ENCODE measurements around the gene UQCC2. TPM values are rescaled to one million over a fixed set of nuclear protein-coding genes. Genes with fewer than 3 reads are reported as not detected.

The UQCC2 gene
- total RNA-seq, 2 experiments from 2014 or later: 64.9 to 85.3 TPM

DNA sequence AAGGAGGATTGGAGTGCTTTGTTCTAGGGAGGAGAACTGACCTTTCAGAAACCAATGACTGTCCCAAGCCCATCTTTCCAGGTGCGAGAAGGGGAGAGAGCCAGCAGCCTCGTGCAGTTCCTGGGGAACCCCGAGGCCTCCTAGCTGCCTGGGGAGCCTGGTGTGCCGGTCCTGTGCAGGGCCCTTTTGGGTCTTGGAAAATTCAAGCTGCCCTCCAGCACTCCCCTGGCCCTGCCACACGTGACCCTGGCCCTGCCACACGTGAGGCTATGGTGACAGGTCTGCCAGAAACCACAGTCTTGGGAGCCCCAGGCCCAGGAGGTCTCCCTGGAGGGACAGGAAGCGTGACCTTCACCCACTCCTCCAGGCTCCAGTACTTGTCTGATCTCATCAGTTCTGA, 19.5 kb upstream of the UQCC2 start:
- H3K27ac ChIP-seq (ENCODE audit: low read depth, low read length, poor library complexity, severe bottlenecking): no peak overlapping the region
- H3K36me3 ChIP-seq (ENCODE audit: insufficient read depth, low read length): no peaks in the 10 kb centered on the region
- no peaks in the 10 kb centered on the region for H3K4me1 ChIP-seq (ENCODE audit: insufficient read depth, low read length, poor library complexity, severe bottlenecking)
- intact Hi-C loops (cut with micrococcal nuclease; ENCODE audit: unreplicated experiment): no loop called here
- no peaks in the 10 kb centered on the region for H3K9me3 ChIP-seq (ENCODE audit: low read length)
- no peak for DNase-seq (ENCODE audit: low spot score)
- no peaks in the 10 kb centered on the region for H4K20me1 ChIP-seq (ENCODE audit: insufficient read depth, low read length)
- H2AFZ ChIP-seq (ENCODE audit: low read length): no peak overlapping the region
- CTCF ChIA-PET (ENCODE audit: unreplicated experiment): no interaction called here
- POLR2A ChIA-PET: no interaction called here
- H3K4me2 ChIP-seq (ENCODE audit: low read length): no peak overlapping the region
- H3K79me2 ChIP-seq (ENCODE audit: insufficient read depth, low read depth, low read length): no peaks in the 10 kb centered on the region
- TF ChIP-seq EZH2phosphoT487 (IDR thresholded peaks at IDR 0.05; ENCODE audit: borderline replicate concordance, low read depth, low read length): no peak
- TF ChIP-seq, protein P1, sequence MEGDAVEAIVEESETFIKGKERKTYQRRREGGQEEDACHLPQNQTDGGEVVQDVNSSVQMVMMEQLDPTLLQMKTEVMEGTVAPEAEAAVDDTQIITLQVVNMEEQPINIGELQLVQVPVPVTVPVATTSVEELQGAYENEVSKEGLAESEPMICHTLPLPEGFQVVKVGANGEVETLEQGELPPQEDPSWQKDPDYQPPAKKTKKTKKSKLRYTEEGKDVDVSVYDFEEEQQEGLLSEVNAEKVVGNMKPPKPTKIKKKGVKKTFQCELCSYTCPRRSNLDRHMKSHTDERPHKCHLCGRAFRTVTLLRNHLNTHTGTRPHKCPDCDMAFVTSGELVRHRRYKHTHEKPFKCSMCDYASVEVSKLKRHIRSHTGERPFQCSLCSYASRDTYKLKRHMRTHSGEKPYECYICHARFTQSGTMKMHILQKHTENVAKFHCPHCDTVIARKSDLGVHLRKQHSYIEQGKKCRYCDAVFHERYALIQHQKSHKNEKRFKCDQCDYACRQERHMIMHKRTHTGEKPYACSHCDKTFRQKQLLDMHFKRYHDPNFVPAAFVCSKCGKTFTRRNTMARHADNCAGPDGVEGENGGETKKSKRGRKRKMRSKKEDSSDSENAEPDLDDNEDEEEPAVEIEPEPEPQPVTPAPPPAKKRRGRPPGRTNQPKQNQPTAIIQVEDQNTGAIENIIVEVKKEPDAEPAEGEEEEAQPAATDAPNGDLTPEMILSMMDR (conservative IDR thresholded peaks at IDR 0.05; ENCODE audit: low read length): no peak
- no peak overlapping the region for H3K4me3 ChIP-seq (ENCODE audit: low read depth, low read length, poor library complexity, severe bottlenecking)
- H3K9me2 ChIP-seq (ENCODE audit: insufficient read depth, low read length): no peaks in the 10 kb centered on the region
- no TSS peak for BruUV-seq (replicated peaks)

DNA sequence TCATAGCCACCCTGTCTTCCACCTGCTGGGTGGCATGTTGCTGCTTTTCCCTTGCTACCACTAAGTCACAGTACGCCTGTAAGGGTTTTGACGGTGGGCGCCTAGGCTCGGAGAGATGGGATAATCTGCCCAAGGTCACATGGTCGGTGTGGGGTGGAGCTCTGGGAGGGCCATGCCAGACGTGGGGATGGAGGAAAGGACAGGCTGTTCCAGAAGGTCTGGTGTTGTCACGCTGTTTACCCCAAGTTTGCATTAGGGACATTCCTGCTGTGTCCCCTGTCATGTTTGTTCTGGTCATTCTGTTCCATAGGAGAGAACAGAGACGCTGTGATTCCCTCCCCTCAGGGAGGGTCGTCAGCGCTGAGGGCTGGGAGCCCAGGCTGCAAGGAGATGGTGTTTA, 19.1 kb upstream of the UQCC2 start:
- no peaks in the 10 kb centered on the region for H3K4me1 ChIP-seq (ENCODE audit: insufficient read depth, low read length, poor library complexity, severe bottlenecking)
- DNase-seq (ENCODE audit: low spot score): no peak
- no peaks in the 10 kb centered on the region for H3K79me2 ChIP-seq (ENCODE audit: insufficient read depth, low read depth, low read length)
- H3K9me3 ChIP-seq (ENCODE audit: low read length): no peaks in the 10 kb centered on the region
- no peak for TF ChIP-seq EZH2phosphoT487 (IDR thresholded peaks at IDR 0.05; ENCODE audit: borderline replicate concordance, low read depth, low read length)
- TF ChIP-seq, protein P1 (conservative IDR thresholded peaks at IDR 0.05; ENCODE audit: low read length): no peak
- BruUV-seq (replicated peaks): no TSS peak
- intact Hi-C loops (cut with micrococcal nuclease; ENCODE audit: unreplicated experiment): no loop called here
- no peaks in the 10 kb centered on the region for H4K20me1 ChIP-seq (ENCODE audit: insufficient read depth, low read length)
- ChIA-PET CTCF (ENCODE audit: unreplicated experiment) (no interaction called here), POLR2A (no interaction called here)
- no peak overlapping the region for H3K4me3 ChIP-seq (ENCODE audit: low read depth, low read length, poor library complexity, severe bottlenecking)
- H3K27ac ChIP-seq (ENCODE audit: low read depth, low read length, poor library complexity, severe bottlenecking): no peak overlapping the region
- no peaks in the 10 kb centered on the region for H3K36me3 ChIP-seq (ENCODE audit: insufficient read depth, low read length)
- no peak overlapping the region for H2AFZ ChIP-seq (ENCODE audit: low read length)
- no peak overlapping the region for H3K4me2 ChIP-seq (ENCODE audit: low read length)
- H3K9me2 ChIP-seq (ENCODE audit: insufficient read depth, low read length): no peaks in the 10 kb centered on the region

GRCh38 chr6:33729059-33729458, 17.6 kb upstream of the UQCC2 start:
- no peaks in the 10 kb centered on the region for H3K4me1 ChIP-seq (ENCODE audit: insufficient read depth, low read length, poor library complexity, severe bottlenecking)
- H3K4me3 ChIP-seq (ENCODE audit: low read depth, low read length, poor library complexity, severe bottlenecking): no peak overlapping the region
- no peak overlapping the region for H3K27ac ChIP-seq (ENCODE audit: low read depth, low read length, poor library complexity, severe bottlenecking)
- H3K9me2 ChIP-seq (ENCODE audit: insufficient read depth, low read length): no peaks in the 10 kb centered on the region
- no peak overlapping the region for H2AFZ ChIP-seq (ENCODE audit: low read length)
- no peaks in the 10 kb centered on the region for H3K9me3 ChIP-seq (ENCODE audit: low read length)
- CTCF ChIA-PET (ENCODE audit: unreplicated experiment): interaction anchor here (0.6 kb wide), 1 partner anchor 1596 kb away, joined by 3 read pairs; no protein-coding TSS in a partner anchor
- no peak for DNase-seq (ENCODE audit: low spot score)
- no peaks in the 10 kb centered on the region for H3K36me3 ChIP-seq (ENCODE audit: insufficient read depth, low read length)
- POLR2A ChIA-PET: no interaction called here
- H3K79me2 ChIP-seq (ENCODE audit: insufficient read depth, low read depth, low read length): no peaks in the 10 kb centered on the region
- H3K4me2 ChIP-seq (ENCODE audit: low read length): no peak overlapping the region
- intact Hi-C loops (cut with micrococcal nuclease; ENCODE audit: unreplicated experiment): no loop called here
- no TSS peak for BruUV-seq (replicated peaks)
- no peak for TF ChIP-seq EZH2phosphoT487 (IDR thresholded peaks at IDR 0.05; ENCODE audit: borderline replicate concordance, low read depth, low read length)
- TF ChIP-seq, protein P1 (conservative IDR thresholded peaks at IDR 0.05; ENCODE audit: low read length): no peak
- H4K20me1 ChIP-seq (ENCODE audit: insufficient read depth, low read length): no peaks in the 10 kb centered on the region
